Gastroesophageal sphincter (tissue), 3 donors: ENCODE data around the gene SPESP1.
"Not testable (repeated sequence)": the region's sequence is repeated elsewhere in the genome, so short reads cannot be mapped to it uniquely, and the experiment has no call there.

ENCODE experiments used
- EP300 ChIP-seq: sonication (generic); formaldehyde crosslinking; IDR thresholded peaks from one replicate; pipeline ENCODE4 v1.6.1; 2017; ENCODE audit warnings: antibody characterized with exemption, mild to moderate bottlenecking
- POLR2A ChIP-seq, 2 donors: fragments of 450-650 bp; IDR thresholded peaks; one replicate each; pipeline ENCODE4 v1.6.1; 2017; ENCODE audit warnings: antibody characterized with exemption in 2 of 2, mild to moderate bottlenecking in 2 of 2, moderate library complexity in 1 of 2
- TF ChIP-seq, protein P1 (sequence below), 4 experiments: fragments of 200-600 bp in 2 of 4; fragments of 450-650 bp in 2 of 4; sonication (generic) in 1 of 4; IDR thresholded peaks; one replicate each; pipeline ENCODE4 v1.5.1; 2017 to 2019; ENCODE audit warnings: antibody characterized with exemption in 4 of 4, mild to moderate bottlenecking in 2 of 4, moderate library complexity in 2 of 4

DNA sequence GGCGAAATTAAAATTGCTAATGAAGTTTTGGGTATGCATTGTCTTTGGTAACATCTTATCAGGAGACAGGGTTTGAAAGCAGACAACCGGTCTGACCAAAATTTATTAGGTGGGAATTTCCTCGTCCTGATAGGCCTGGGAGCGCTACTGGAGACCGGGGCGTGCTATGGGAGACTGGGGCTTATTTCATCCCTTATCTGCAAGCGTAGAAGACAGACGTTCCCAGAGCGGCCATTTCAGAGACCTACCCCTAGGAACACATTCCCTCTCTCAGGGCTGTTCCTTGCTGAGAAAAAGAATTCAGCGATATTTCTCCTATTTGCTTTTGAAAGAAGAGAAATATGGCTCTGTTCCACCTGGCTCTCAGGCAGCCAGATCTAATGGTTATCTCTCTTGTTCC is 47.1 kb downstream of the SPESP1 start:
- TF ChIP-seq, protein P1, sequence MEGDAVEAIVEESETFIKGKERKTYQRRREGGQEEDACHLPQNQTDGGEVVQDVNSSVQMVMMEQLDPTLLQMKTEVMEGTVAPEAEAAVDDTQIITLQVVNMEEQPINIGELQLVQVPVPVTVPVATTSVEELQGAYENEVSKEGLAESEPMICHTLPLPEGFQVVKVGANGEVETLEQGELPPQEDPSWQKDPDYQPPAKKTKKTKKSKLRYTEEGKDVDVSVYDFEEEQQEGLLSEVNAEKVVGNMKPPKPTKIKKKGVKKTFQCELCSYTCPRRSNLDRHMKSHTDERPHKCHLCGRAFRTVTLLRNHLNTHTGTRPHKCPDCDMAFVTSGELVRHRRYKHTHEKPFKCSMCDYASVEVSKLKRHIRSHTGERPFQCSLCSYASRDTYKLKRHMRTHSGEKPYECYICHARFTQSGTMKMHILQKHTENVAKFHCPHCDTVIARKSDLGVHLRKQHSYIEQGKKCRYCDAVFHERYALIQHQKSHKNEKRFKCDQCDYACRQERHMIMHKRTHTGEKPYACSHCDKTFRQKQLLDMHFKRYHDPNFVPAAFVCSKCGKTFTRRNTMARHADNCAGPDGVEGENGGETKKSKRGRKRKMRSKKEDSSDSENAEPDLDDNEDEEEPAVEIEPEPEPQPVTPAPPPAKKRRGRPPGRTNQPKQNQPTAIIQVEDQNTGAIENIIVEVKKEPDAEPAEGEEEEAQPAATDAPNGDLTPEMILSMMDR (IDR thresholded peaks at IDR 0.05) = not testable (repeated sequence)
- not testable (repeated sequence) for TF ChIP-seq POLR2A (IDR thresholded peaks at IDR 0.05); EP300
